WTC11 (cell line): Measurements from ENCODE around the gene ALK. TPM values are rescaled to one million over a fixed set of nuclear protein-coding genes. Genes with fewer than 3 reads are reported as not detected.

Experiments used
- ATAC-seq: fragments of 200-7000 bp; cut with Tn5 transposase; 2 replicates; pipeline ENCODE4 v1.10.0; 2021; ENCODE audit warnings: mild to moderate bottlenecking, moderate library complexity
- CTCF ChIA-PET: fragments of 300-600 bp; sonication (Branson Sonifier 250); formaldehyde crosslinking; loops from one replicate; lab custom pipeline; 2021; ENCODE audit warnings: antibody characterized with exemption; lab: Charles Lee
- POLR2A ChIA-PET: fragments of 350-600 bp; sonication (Branson Sonifier 250); formaldehyde crosslinking; loops from one replicate; lab custom pipeline; 2021; ENCODE audit warnings: antibody characterized with exemption; lab: Charles Lee
- DNase-seq: peaks from one replicate; pipeline ENCODE4 v3.0.0; 2021; ENCODE audit warnings: low spot score
- H3K27ac Mint-ChIP-seq: 2 replicates; pipeline ENCODE4 v1.8.0; 2021; ENCODE audit warnings: mixed read lengths
- H3K27me3 Mint-ChIP-seq: 2 replicates; pipeline ENCODE4 v1.8.0; 2021; ENCODE audit warnings: low read depth, mild to moderate bottlenecking, moderate library complexity, mixed read lengths
- H3K36me3 Mint-ChIP-seq: 2 replicates; pipeline ENCODE4 v1.8.0; 2021; ENCODE audit warnings: mixed read lengths
- H3K4me1 Mint-ChIP-seq: 2 replicates; pipeline ENCODE4 v1.8.0; 2022; ENCODE audit warnings: mixed read lengths
- H3K4me3 Mint-ChIP-seq: 2 replicates; pipeline ENCODE4 v1.8.0; 2021; ENCODE audit warnings: mild to moderate bottlenecking, moderate library complexity, mixed read lengths
- H3K9me3 Mint-ChIP-seq: 2 replicates; pipeline ENCODE4 v1.8.0; 2021; ENCODE audit warnings: mixed read lengths
- CDX4 ChIP-seq: fragments of 250-450 bp; sonication (Bioruptor Pico); IDR thresholded peaks from 2 replicates; pipeline ENCODE4 v1.9.0; 2021; ENCODE audit warnings: moderate library complexity, mild to moderate bottlenecking, inconsistent platforms, borderline replicate concordance
- CREB1 ChIP-seq: sonication (generic); formaldehyde crosslinking; IDR thresholded peaks from 2 replicates; pipeline ENCODE4 v1.8.0; 2023; ENCODE audit warnings: mild to moderate bottlenecking, missing genetic modification reagents
- E2F1 ChIP-seq: sonication (generic); formaldehyde crosslinking; IDR thresholded peaks from 2 replicates; pipeline ENCODE4 v1.8.0; 2022; ENCODE audit warnings: mild to moderate bottlenecking, missing genetic modification reagents
- E2F5 ChIP-seq: sonication (generic); formaldehyde crosslinking; IDR thresholded peaks from 2 replicates; pipeline ENCODE4 v1.8.1; 2022; ENCODE audit warnings: mild to moderate bottlenecking, moderate library complexity, missing genetic modification reagents
- ESRRA ChIP-seq: sonication (generic); formaldehyde crosslinking; IDR thresholded peaks from 2 replicates; pipeline ENCODE4 v1.8.1; 2022; ENCODE audit warnings: mild to moderate bottlenecking, missing genetic modification reagents, borderline replicate concordance
- FOXK1 ChIP-seq: sonication (generic); formaldehyde crosslinking; IDR thresholded peaks from 2 replicates; pipeline ENCODE4 v1.8.0; 2022; ENCODE audit warnings: mild to moderate bottlenecking, moderate library complexity, missing genetic modification reagents
- FOXP1 ChIP-seq: sonication (generic); formaldehyde crosslinking; IDR thresholded peaks from 2 replicates; pipeline ENCODE4 v1.8.0; 2022; ENCODE audit warnings: missing genetic modification reagents, mild to moderate bottlenecking, moderate library complexity, borderline replicate concordance
- IRF1 ChIP-seq: sonication (generic); formaldehyde crosslinking; IDR thresholded peaks from 2 replicates; pipeline ENCODE4 v1.8.0; 2023; ENCODE audit warnings: missing genetic modification reagents
- JAZF1 ChIP-seq: fragments of 250-450 bp; sonication (Bioruptor Pico); IDR thresholded peaks from 2 replicates; pipeline ENCODE4 v1.9.0; 2021; ENCODE audit warnings: moderate library complexity, mild to moderate bottlenecking, inconsistent platforms
- OVOL2 ChIP-seq: fragments of 250-450 bp; sonication (Bioruptor Pico); IDR thresholded peaks from 2 replicates; pipeline ENCODE4 v1.9.0; 2021; ENCODE audit warnings: mild to moderate bottlenecking, borderline replicate concordance
- PRRX2 ChIP-seq: fragments of 250-450 bp; sonication (Bioruptor Pico); IDR thresholded peaks from 2 replicates; pipeline ENCODE4 v1.8.0; 2021; ENCODE audit warnings: mild to moderate bottlenecking
- SMAD3 ChIP-seq: sonication (generic); formaldehyde crosslinking; IDR thresholded peaks from 2 replicates; pipeline ENCODE4 v1.8.0; 2022; ENCODE audit warnings: missing genetic modification reagents, mild to moderate bottlenecking, borderline replicate concordance
- SMAD4 ChIP-seq: sonication (generic); formaldehyde crosslinking; IDR thresholded peaks from 2 replicates; pipeline ENCODE4 v1.8.0; 2022; ENCODE audit warnings: mild to moderate bottlenecking, missing genetic modification reagents
- SP1 ChIP-seq: sonication (generic); formaldehyde crosslinking; conservative IDR thresholded peaks from 2 replicates; pipeline ENCODE4 v1.8.1; 2022; ENCODE audit warnings: missing genetic modification reagents
- TEAD1 ChIP-seq: sonication (generic); formaldehyde crosslinking; IDR thresholded peaks from 2 replicates; pipeline ENCODE4 v1.8.0; 2022; ENCODE audit warnings: mild to moderate bottlenecking, missing genetic modification reagents
- ZNF138 ChIP-seq: sonication (generic); formaldehyde crosslinking; conservative IDR thresholded peaks from 2 replicates; pipeline ENCODE4 v1.8.1; 2022; ENCODE audit warnings: mild to moderate bottlenecking, moderate library complexity, missing genetic modification reagents
- ZNF219 ChIP-seq: sonication (generic); formaldehyde crosslinking; IDR thresholded peaks from 2 replicates; pipeline ENCODE4 v1.8.0; 2023; ENCODE audit warnings: missing genetic modification reagents, mild to moderate bottlenecking, borderline replicate concordance
- ZNF281 ChIP-seq: sonication (generic); formaldehyde crosslinking; IDR thresholded peaks from 2 replicates; pipeline ENCODE4 v1.8.0; 2023; ENCODE audit warnings: mild to moderate bottlenecking, missing genetic modification reagents
- ZNF423 ChIP-seq: fragments of 250-450 bp; sonication (Bioruptor Pico); IDR thresholded peaks from 2 replicates; pipeline ENCODE4 v2.1.2; 2022; ENCODE audit warnings: mild to moderate bottlenecking, moderate library complexity
- ZNF512 ChIP-seq: sonication (generic); formaldehyde crosslinking; IDR thresholded peaks from 2 replicates; pipeline ENCODE4 v1.8.1; 2022; ENCODE audit warnings: missing genetic modification reagents, borderline replicate concordance
- total RNA-seq: library from RNA; stranded (reverse); gene quantifications from 3 replicates; pipeline ENCODE4 v1.2.3, GENCODE V29; 2021

ALK gene
- total RNA-seq, 1 experiment from 2014 or later, result not detected

- H3K4me3 Mint-ChIP-seq, result no peak overlapping the region
- ChIA-PET CTCF (no interaction called here), POLR2A (no interaction called here)
- no peaks in the 10 kb centered on the region for H3K27me3 Mint-ChIP-seq
- TF ChIP-seq SMAD4 (CRISPR knock-in tag) (no peak), JAZF1 (CRISPR knock-in tag) (no peak)
- ATAC-seq (no peak), DNase-seq (no peak)
- H3K27ac Mint-ChIP-seq, result no peak overlapping the region
- no peaks in the 10 kb centered on the region for H3K36me3 Mint-ChIP-seq
- peaks cover 16% of the 10 kb centered on the region for H3K9me3 Mint-ChIP-seq
- peaks cover 7% of the 10 kb centered on the region for H3K4me1 Mint-ChIP-seq
These were observed 388.9 kb downstream of the ALK start for GRCh38 chr2:29532436-29532835.

- ChIA-PET CTCF (no interaction called here), POLR2A (no interaction called here)
These were observed 389.8 kb downstream of the ALK start for GRCh38 chr2:29531626-29532025.

GRCh38 chr2:29530281-29530680 is 391.1 kb downstream of the ALK start:
- no peaks in the 10 kb centered on the region for H3K4me1 Mint-ChIP-seq
- H3K9me3 Mint-ChIP-seq, result no peaks in the 10 kb centered on the region; the same call in 1 of the 2 replicates
- POLR2A ChIA-PET, result no interaction called here
- TF ChIP-seq CREB1 (CRISPR knock-in tag), result no peak
- TF ChIP-seq ZNF512 (CRISPR knock-in tag), result no peak
- TF ChIP-seq E2F5 (CRISPR knock-in tag), result no peak
- no peak for TF ChIP-seq IRF1 (CRISPR knock-in tag)
- no peak for TF ChIP-seq SP1 (CRISPR knock-in tag)
- TF ChIP-seq TEAD1 (CRISPR knock-in tag), result no peak
- TF ChIP-seq ZNF219 (CRISPR knock-in tag), result no peak
- no peak for TF ChIP-seq SMAD3 (CRISPR knock-in tag)
- TF ChIP-seq FOXP1 (CRISPR knock-in tag), result no peak
- TF ChIP-seq CDX4 (CRISPR knock-in tag), result no peak
- no peak for TF ChIP-seq ZNF423
- TF ChIP-seq ZNF281 (CRISPR knock-in tag), result no peak
- TF ChIP-seq E2F1 (CRISPR knock-in tag), result no peak
- TF ChIP-seq ZNF138 (CRISPR knock-in tag), result no peak
- TF ChIP-seq ESRRA (CRISPR knock-in tag), result no peak
- no peak for TF ChIP-seq PRRX2 (CRISPR knock-in tag)
- TF ChIP-seq, all 79 proteins: peak for 0
- CTCF ChIA-PET, result no interaction called here
- Mint-ChIP-seq H3K4me3 (no peak overlapping the region), H3K36me3 (no peaks in the 10 kb centered on the region), H3K27ac (no peak overlapping the region), H3K27me3 (no peaks in the 10 kb centered on the region)
- ATAC-seq, result no peak
- no peak for DNase-seq

More at GRCh38 chr2:29531626-29532025, 389.8 kb downstream of the ALK start:
- ATAC-seq (no peak), DNase-seq (no peak)
- Mint-ChIP-seq H3K36me3 (no peaks in the 10 kb centered on the region), H3K4me3 (no peak overlapping the region), H3K27me3 (no peaks in the 10 kb centered on the region), H3K9me3 (peaks cover 10% of the 10 kb centered on the region), H3K27ac (no peak overlapping the region), H3K4me1 (peaks cover under 1% of the 10 kb centered on the region; the same call in 1 of the 2 replicates)
- TF ChIP-seq OVOL2 (CRISPR knock-in tag) (no peak), FOXK1 (CRISPR knock-in tag) (no peak)
